NB4 (cell line): ENCODE data around the gene DCTN5.
"Not testable (repeated sequence)": the region's sequence is repeated elsewhere in the genome, so short reads cannot be mapped to it uniquely, and the experiment has no call there.

ENCODE experiments used
- DNase-seq: peaks from one replicate; pipeline ENCODE4 v3.0.0; 2010; ENCODE audit warnings: low read depth
- H3K4me3 ChIP-seq: one replicate; pipeline ENCODE4 v1.5.1; 2011; ENCODE audit warnings: mild to moderate bottlenecking, low read depth, low read length, moderate library complexity
- CTCF ChIP-seq: IDR thresholded peaks from one replicate; pipeline ENCODE4 v1.5.1; 2012; ENCODE audit warnings: low read depth, low read length
- MAX ChIP-seq: IDR thresholded peaks from 2 replicates; pipeline ENCODE4 v1.6.1; 2011; ENCODE audit warnings: low read depth, low read length
- MYC ChIP-seq: IDR thresholded peaks from 2 replicates; pipeline ENCODE4 v1.6.1; 2011; ENCODE audit warnings: low read depth, low read length
- POLR2A ChIP-seq: IDR thresholded peaks from 2 replicates; pipeline ENCODE4 v1.6.1; 2011; ENCODE audit warnings: mild to moderate bottlenecking; ENCODE audit not compliant: insufficient read length; ENCODE audit errors: extremely low read depth

Gene DCTN5

GRCh38 chr16:23607726-23608125, 33.5 kb upstream of the DCTN5 start:
- no peak for TF ChIP-seq POLR2A
- no peak for TF ChIP-seq MAX
- TF ChIP-seq MYC, result no peak
- TF ChIP-seq CTCF, result no peak
- H3K4me3 ChIP-seq, result no peak overlapping the region
- DNase-seq, result no peak

DNA sequence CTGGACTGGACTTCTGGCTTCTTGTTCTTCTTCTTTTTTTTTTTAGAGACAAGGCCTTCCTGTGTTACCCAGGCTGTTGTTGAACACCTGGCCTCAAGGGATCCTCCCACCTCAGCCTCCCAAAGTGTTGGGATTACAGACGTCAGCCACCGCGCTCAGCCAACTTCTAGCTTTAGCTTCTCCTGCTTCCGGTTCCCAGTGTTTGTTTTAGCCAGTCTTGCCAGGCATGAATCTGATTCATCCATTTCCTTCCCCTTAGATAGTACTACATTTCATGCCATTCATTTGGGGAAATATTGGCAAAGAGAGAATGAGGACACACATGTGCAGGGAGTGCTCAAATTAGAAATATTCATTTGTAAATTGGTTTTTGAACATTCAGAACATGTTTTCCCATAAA, 33.1 kb upstream of the DCTN5 start:
- TF ChIP-seq POLR2A, result no peak
- TF ChIP-seq CTCF, result no peak
- TF ChIP-seq MAX, result no peak
- TF ChIP-seq MYC, result no peak
- no peak for DNase-seq
- H3K4me3 ChIP-seq, result no peak overlapping the region

- no peak for DNase-seq
- TF ChIP-seq POLR2A (no peak), MAX (no peak), CTCF (no peak), MYC (no peak)
These were observed 31.3 kb upstream of the DCTN5 start for GRCh38 chr16:23609929-23610328.

GRCh38 chr16:23610905-23611304, 30.4 kb upstream of the DCTN5 start:
- DNase-seq, H3K4me3 ChIP-seq: not testable (repeated sequence)

More at GRCh38 chr16:23609929-23610328, 31.3 kb upstream of the DCTN5 start:
- no peak overlapping the region for H3K4me3 ChIP-seq

GRCh38 chr16:23611936-23612335, 29.3 kb upstream of the DCTN5 start:
- H3K4me3 ChIP-seq, result no peak overlapping the region
- no peak for TF ChIP-seq MYC
- no peak for DNase-seq

DNA sequence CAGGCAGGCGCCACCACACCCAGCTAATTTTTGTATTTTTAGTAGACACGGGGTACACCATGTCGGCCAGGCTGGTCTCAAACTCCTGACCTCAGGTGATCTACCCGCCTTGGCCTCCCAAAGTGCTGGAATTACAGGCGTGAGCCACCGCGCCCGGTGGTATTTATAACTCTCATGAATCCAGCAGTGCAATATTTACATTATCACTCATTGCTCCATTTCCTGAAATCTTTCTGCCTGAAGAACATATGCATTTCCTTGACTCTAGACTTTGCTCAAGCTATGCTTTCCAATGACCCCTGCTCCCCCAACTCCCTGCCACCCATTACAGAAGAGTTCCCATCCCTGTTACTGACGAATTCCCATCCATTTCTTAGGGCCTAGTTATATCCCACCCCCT, 25.5 kb upstream of the DCTN5 start:
- no peak for DNase-seq
- no peak overlapping the region for H3K4me3 ChIP-seq
- no peak for TF ChIP-seq MAX
- TF ChIP-seq MYC, result no peak
- no peak for TF ChIP-seq POLR2A
- no peak for TF ChIP-seq CTCF

- no peak for DNase-seq
- no peak for TF ChIP-seq MAX
- TF ChIP-seq CTCF, result no peak
- no peak for TF ChIP-seq MYC
- TF ChIP-seq POLR2A, result no peak
These were observed 17.2 kb upstream of the DCTN5 start for GRCh38 chr16:23624092-23624491.

More at GRCh38 chr16:23624092-23624491, 17.2 kb upstream of the DCTN5 start:
- H3K4me3 ChIP-seq, result no peak overlapping the region
